Keratinocyte (primary cell): ENCODE results near the gene PARP3. TPM values are rescaled to one million over a fixed set of nuclear protein-coding genes. Genes with fewer than 3 reads are reported as not detected.

ENCODE experiments used
- DNase-seq: peaks from one replicate; pipeline ENCODE4 v3.0.0-alpha.2; 2011; ENCODE audit warnings: low read depth, missing footprints, low spot score
- FAIRE-seq: peaks from 2 replicates; lab custom pipeline; 2011; peaks lifted over from hg19 to GRCh38; lab: Jason Lieb, UNC
- H2AFZ ChIP-seq: 2 replicates; pipeline ENCODE4 v1.6.0; 2012; ENCODE audit warnings: low read length, control low read depth, inconsistent platforms; ENCODE audit not compliant: control insufficient read depth
- H3K27ac ChIP-seq: 2 replicates; pipeline ENCODE4 v1.5.1; 2011; ENCODE audit warnings: low read length; ENCODE audit not compliant: control insufficient read depth, insufficient read depth
- H3K27me3 ChIP-seq: 3 replicates; pipeline ENCODE4 v1.6.0; 2011; ENCODE audit warnings: low read length; ENCODE audit not compliant: control insufficient read depth, insufficient read depth; ENCODE audit errors: extremely low read depth
- H3K36me3 ChIP-seq, 2 experiments: 2 replicates in 1 of 2; 3 replicates in 1 of 2; pipeline ENCODE4 v1.5.1; 2011; ENCODE audit warnings: low read length in 2 of 2, mild to moderate bottlenecking in 1 of 2; ENCODE audit not compliant: control insufficient read depth in 2 of 2, insufficient read depth in 2 of 2; ENCODE audit errors: extremely low read depth in 1 of 2
- H3K4me1 ChIP-seq: 3 replicates; pipeline ENCODE4 v1.5.1; 2011; ENCODE audit warnings: low read length; ENCODE audit not compliant: control insufficient read depth, insufficient read depth; ENCODE audit errors: extremely low read depth
- H3K4me2 ChIP-seq: 3 replicates; pipeline ENCODE4 v1.6.0; 2011; ENCODE audit warnings: low read depth, low read length; ENCODE audit not compliant: control insufficient read depth, insufficient read depth; ENCODE audit errors: extremely low read depth
- H3K4me3 ChIP-seq, 3 experiments: fragments of 200-600 bp in 1 of 3; sonication (generic) in 1 of 3; 2 replicates in 2 of 3; 3 replicates in 1 of 3; pipeline ENCODE4 v1.5.1; 2011 to 2016; ENCODE audit warnings: low read length in 3 of 3, mild to moderate bottlenecking in 3 of 3, control low read depth in 2 of 3, inconsistent platforms in 1 of 3, low read depth in 1 of 3, mixed read lengths in 1 of 3, mixed run types in 1 of 3, moderate library complexity in 1 of 3; ENCODE audit not compliant: control insufficient read depth in 2 of 3, insufficient read depth in 2 of 3; ENCODE audit errors: extremely low read depth in 1 of 3
- H3K79me2 ChIP-seq: 2 replicates; pipeline ENCODE4 v1.6.0; 2012; ENCODE audit warnings: low read length; ENCODE audit not compliant: control insufficient read depth, insufficient read depth
- H3K9ac ChIP-seq: 3 replicates; pipeline ENCODE4 v1.6.0; 2011; ENCODE audit warnings: low read length; ENCODE audit not compliant: control insufficient read depth, insufficient read depth; ENCODE audit errors: extremely low read depth
- H3K9me1 ChIP-seq: 3 replicates; pipeline ENCODE4 v1.6.0; 2011; ENCODE audit warnings: low read length; ENCODE audit not compliant: control insufficient read depth, insufficient read depth; ENCODE audit errors: extremely low read depth
- H3K9me3 ChIP-seq: 2 replicates; pipeline ENCODE4 v1.5.1; 2012; ENCODE audit warnings: low read depth, low read length; ENCODE audit not compliant: control insufficient read depth
- H4K20me1 ChIP-seq: 3 replicates; pipeline ENCODE4 v1.6.0; 2011; ENCODE audit warnings: low read length; ENCODE audit not compliant: control insufficient read depth, insufficient read depth; ENCODE audit errors: extremely low read depth
- EZH2 ChIP-seq: IDR thresholded peaks from one replicate; pipeline ENCODE4 v1.6.1; 2012; ENCODE audit warnings: inconsistent platforms, mild to moderate bottlenecking, low read length, moderate library complexity
- dilution Hi-C: fragments of 300-500 bp; cut with MboI; formaldehyde crosslinking; loops from one replicate; pipeline ENCODE4 v1.7.0; 2020; ENCODE audit warnings: low sequenced_read_pairs; ENCODE audit not compliant: extremely low pct_ligation_motif_present
- polyA plus RNA-seq, 5 experiments: library from polyadenylated mRNA; depleted of rRNA in 3 of 5; stranded (reverse) in 3 of 5; stranded (forward) in 1 of 5; unstranded in 1 of 5; fragments of >200 nt; gene quantifications; 1 replicate in 1 of 5; 2 replicates in 3 of 5; 3 replicates in 1 of 5; pipeline versions ENCODE4 v1.2.1 to v1.2.3, GENCODE V29; 2011 to 2012; ENCODE audit warnings: missing spikeins in 2 of 5, low read depth in 1 of 5, low replicate concordance in 1 of 5
- TF ChIP-seq, protein P1 (sequence below), 3 experiments: IDR thresholded peaks in 1 of 3; conservative IDR thresholded peaks in 1 of 3; optimal IDR thresholded peaks in 1 of 3; 2 replicates in 2 of 3; 3 replicates in 1 of 3; pipeline versions ENCODE3 to v1.5.1; 2011; ENCODE audit warnings: low read length in 3 of 3, mild to moderate bottlenecking in 3 of 3, moderate library complexity in 2 of 3, control low read depth in 1 of 3, inconsistent platforms in 1 of 3; ENCODE audit not compliant: insufficient read depth in 2 of 3; ENCODE audit errors: extremely low read depth in 1 of 3

Gene PARP3
- polyA plus RNA-seq, 1 donor (not counting 4 experiments of a cell fraction or from before 2014, with no cell fraction given) = 6.4 TPM

DNA sequence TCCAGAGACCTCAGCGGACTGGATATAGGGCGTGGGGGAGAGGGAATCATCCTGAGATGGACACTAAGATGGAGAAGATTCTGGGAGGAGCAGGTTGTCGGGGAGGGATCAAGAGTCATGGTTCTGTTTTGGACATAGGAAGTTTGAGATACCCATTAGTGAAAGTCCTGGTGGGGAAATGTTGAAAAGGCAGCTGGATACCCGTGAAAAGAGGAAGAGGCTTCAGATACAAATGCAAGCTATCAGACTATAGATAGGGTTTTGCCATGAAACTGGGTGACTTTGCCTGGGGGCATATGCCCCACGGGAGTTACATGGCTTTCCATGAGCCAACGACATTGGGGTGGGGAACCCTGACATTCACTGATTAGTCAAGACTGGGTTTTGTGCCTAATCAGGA is 11.9 kb downstream of the PARP3 start:
- no peak for DNase-seq
- H3K9ac ChIP-seq = no peak overlapping the region
- peaks cover 0 to 7% of the 10 kb centered on the region in 2 experiments for H3K36me3 ChIP-seq
- H3K27ac ChIP-seq = no peak overlapping the region
- no peak overlapping the region for H3K4me2 ChIP-seq
- H4K20me1 ChIP-seq = no peaks in the 10 kb centered on the region
- peaks cover 11% of the 10 kb centered on the region for H3K4me1 ChIP-seq
- TF ChIP-seq, protein P1, sequence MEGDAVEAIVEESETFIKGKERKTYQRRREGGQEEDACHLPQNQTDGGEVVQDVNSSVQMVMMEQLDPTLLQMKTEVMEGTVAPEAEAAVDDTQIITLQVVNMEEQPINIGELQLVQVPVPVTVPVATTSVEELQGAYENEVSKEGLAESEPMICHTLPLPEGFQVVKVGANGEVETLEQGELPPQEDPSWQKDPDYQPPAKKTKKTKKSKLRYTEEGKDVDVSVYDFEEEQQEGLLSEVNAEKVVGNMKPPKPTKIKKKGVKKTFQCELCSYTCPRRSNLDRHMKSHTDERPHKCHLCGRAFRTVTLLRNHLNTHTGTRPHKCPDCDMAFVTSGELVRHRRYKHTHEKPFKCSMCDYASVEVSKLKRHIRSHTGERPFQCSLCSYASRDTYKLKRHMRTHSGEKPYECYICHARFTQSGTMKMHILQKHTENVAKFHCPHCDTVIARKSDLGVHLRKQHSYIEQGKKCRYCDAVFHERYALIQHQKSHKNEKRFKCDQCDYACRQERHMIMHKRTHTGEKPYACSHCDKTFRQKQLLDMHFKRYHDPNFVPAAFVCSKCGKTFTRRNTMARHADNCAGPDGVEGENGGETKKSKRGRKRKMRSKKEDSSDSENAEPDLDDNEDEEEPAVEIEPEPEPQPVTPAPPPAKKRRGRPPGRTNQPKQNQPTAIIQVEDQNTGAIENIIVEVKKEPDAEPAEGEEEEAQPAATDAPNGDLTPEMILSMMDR (optimal IDR thresholded peaks at IDR 0.05 in 1 of 3, IDR thresholded peaks at IDR 0.05 in 1 of 3, conservative IDR thresholded peaks at IDR 0.05 in 1 of 3; ENCODE audit: extremely low read depth in 1 of 3, insufficient read depth in 2 of 3, low read length in 3 of 3) = no peak
- no peak for TF ChIP-seq EZH2
- dilution Hi-C loops = no loop called here
- H3K9me1 ChIP-seq = no peaks in the 10 kb centered on the region
- FAIRE-seq = no peak
- H3K79me2 ChIP-seq = no peaks in the 10 kb centered on the region
- no peak overlapping the region for H2AFZ ChIP-seq
- H3K27me3 ChIP-seq = peaks cover 28% of the 10 kb centered on the region
- no peak overlapping the region for H3K4me3 ChIP-seq
- no peaks in the 10 kb centered on the region for H3K9me3 ChIP-seq

DNA sequence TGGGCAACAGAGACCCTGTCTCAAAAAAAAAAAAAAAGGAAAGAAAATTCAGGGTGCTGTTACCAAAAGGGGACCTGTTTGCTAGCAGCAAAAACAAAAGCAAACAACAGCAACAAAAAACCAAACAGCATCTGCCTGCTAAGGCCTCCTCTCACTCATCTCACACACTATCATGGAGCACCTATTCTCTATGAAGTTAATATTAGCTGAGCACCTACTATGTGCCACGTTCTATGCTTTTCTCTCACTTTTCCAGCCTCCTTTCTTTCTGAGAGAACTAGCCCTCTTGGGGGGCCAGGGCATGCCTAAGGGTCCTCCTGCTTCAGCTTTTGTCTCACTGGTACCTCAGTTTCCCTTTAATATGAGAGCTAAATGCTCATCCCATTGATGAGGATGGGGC is 12.6 kb downstream of the PARP3 start:
- Histone ChIP-seq H3K4me1 (peaks cover 11% of the 10 kb centered on the region), H3K9ac (no peak overlapping the region), H3K79me2 (no peaks in the 10 kb centered on the region), H3K27ac (no peak overlapping the region), H3K4me3 (no peak overlapping the region), H2AFZ (no peak overlapping the region), H3K9me3 (no peaks in the 10 kb centered on the region), H3K4me2 (no peak overlapping the region), H3K36me3 (peaks cover 0 to 13% of the 10 kb centered on the region in 2 experiments), H3K9me1 (no peaks in the 10 kb centered on the region), H3K27me3 (peaks cover 28% of the 10 kb centered on the region), H4K20me1 (no peaks in the 10 kb centered on the region)
- dilution Hi-C loops = no loop called here
- FAIRE-seq (no peak), DNase-seq (no peak)
- TF ChIP-seq, protein P1 (optimal IDR thresholded peaks at IDR 0.05 in 1 of 3, IDR thresholded peaks at IDR 0.05 in 1 of 3, conservative IDR thresholded peaks at IDR 0.05 in 1 of 3; ENCODE audit: extremely low read depth in 1 of 3, insufficient read depth in 2 of 3, low read length in 3 of 3) = no peak
- TF ChIP-seq EZH2 = no peak
